ENCODE results near the gene TMUB1. TPM values are rescaled to one million over a fixed set of nuclear protein-coding genes. Genes with fewer than 3 reads are reported as not detected.

TMUB1 gene
- total RNA-seq, 2 experiments from 2014 or later: 56.0 to 59.6 TPM

DNA sequence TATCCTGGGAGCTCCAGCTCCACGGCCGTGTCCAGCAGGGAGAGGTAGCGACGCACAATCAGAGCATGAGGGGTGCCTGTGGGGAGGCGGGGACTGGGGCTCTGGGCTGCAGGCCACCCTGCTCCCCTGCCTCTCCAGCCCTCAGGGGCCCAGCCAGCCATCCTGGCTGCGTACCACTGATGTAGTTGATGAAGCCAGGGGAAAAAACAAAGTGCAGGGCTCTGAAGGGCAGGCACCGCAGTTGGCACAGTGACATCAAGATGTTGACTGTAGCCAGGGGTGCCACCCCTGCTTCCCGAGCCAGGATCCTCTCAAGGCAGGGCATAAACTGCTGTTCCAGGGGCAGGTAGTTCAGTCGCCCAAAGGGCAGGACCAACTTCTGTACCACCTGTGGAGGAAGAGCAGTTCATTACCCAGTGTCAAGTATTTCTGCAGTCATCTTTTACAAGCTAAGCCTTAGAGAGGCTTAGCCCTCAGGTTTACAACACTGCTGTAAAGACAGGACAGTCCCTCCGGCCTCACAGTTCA lies 5.5 kb downstream of the TMUB1 start:
- Histone ChIP-seq H4K20me1 (ENCODE audit: insufficient read depth, low read length) (no peaks in the 10 kb centered on the region), H3K9me2 (ENCODE audit: insufficient read depth, low read length) (no peaks in the 10 kb centered on the region)

DNA sequence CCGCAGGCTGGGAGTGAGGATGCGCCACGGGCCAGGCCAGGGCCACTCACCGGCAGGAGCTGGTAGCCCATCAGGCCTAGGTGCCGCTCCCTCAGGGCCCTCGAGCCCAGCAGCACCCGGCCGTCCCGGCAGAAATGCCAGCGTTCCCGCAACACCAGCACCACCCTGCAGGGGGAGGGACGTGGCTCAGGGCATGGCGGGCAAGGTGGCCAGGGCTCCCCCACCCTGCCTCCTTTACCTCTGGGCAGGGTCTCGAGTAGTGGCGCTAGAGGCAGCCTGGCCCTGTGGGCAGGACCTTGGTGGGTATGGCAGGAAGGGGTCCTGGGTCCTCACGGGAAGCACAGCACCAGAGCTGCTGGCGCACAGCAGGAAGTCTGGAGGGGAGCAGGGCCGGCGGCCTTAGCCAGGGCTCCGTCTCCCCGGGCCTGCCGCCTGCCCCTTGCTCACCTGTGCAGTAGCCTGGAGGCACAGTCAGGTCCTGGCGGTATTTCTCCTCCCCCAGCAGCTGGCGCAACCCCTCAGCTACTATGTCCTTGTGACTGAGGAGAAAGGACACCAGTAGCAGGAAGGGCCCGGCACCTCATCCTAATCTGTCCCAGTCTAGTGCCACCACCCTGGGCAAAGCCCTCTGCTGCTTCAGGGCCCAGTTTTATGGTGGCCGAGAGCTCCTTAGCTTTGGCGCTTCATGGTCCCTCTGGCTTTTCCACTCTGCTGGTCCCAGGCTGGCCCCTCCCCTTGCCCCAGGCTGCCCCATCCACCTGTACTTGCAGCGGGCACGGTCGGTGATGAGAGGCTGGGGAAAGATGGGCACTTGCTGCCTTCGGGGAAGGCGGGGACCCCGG lies 6.2 kb downstream of the TMUB1 start:
- POLR2A ChIA-PET: interaction anchor here (1.0 to 1.3 kb wide), 2 partner anchors 8 to 17 kb away, joined by 3 read pairs; no protein-coding TSS in a partner anchor
- Histone ChIP-seq H3K9me2 (ENCODE audit: insufficient read depth, low read length) (no peaks in the 10 kb centered on the region), H3K9me3 (ENCODE audit: low read length) (no peaks in the 10 kb centered on the region), H3K36me3 (ENCODE audit: insufficient read depth, low read length) (peaks cover 72% of the 10 kb centered on the region), H3K4me1 (ENCODE audit: insufficient read depth, low read length, poor library complexity, severe bottlenecking) (peaks cover 31% of the 10 kb centered on the region), H3K4me3 (ENCODE audit: low read depth, low read length, poor library complexity, severe bottlenecking) (no peak overlapping the region), H3K27ac (ENCODE audit: low read depth, low read length, poor library complexity, severe bottlenecking) (no peak overlapping the region), H3K79me2 (ENCODE audit: insufficient read depth, low read depth, low read length) (peaks cover 18% of the 10 kb centered on the region; the same call in 1 of the 2 replicates), H3K4me2 (ENCODE audit: low read length) (no peak overlapping the region), H4K20me1 (ENCODE audit: insufficient read depth, low read length) (no peaks in the 10 kb centered on the region), H2AFZ (ENCODE audit: low read length) (no peak overlapping the region)
- no TSS peak for BruUV-seq (replicated peaks)
- 0 out of 2 replicates have a peak, but pooled peaks have one; percentile 34 for TF ChIP-seq CTCF (conservative IDR thresholded peaks at IDR 0.05; ENCODE audit: low read length)
- TF ChIP-seq EZH2phosphoT487 (IDR thresholded peaks at IDR 0.05; ENCODE audit: borderline replicate concordance, low read depth, low read length): no peak
- CTCF ChIA-PET (ENCODE audit: unreplicated experiment): no interaction called here
- no peak for DNase-seq (ENCODE audit: low spot score)
- intact Hi-C loops (cut with micrococcal nuclease; ENCODE audit: unreplicated experiment): no loop called here

More for the DNA sequence above, 5.5 kb downstream of the TMUB1 start:
- no peak overlapping the region for H2AFZ ChIP-seq (ENCODE audit: low read length)
- peaks cover 25% of the 10 kb centered on the region for H3K79me2 ChIP-seq (ENCODE audit: insufficient read depth, low read depth, low read length)
- ChIA-PET POLR2A (interaction anchor here (1.0 kb wide), 1 partner anchor 16 kb away, joined by 3 read pairs; no protein-coding TSS in a partner anchor), CTCF (ENCODE audit: unreplicated experiment) (no interaction called here)
- H3K9me3 ChIP-seq (ENCODE audit: low read length): no peaks in the 10 kb centered on the region
- no peak overlapping the region for H3K4me3 ChIP-seq (ENCODE audit: low read depth, low read length, poor library complexity, severe bottlenecking)
- peak overlapping the region; percentile 100; the same call in 1 of the 2 replicates for H3K4me2 ChIP-seq (ENCODE audit: low read length)
- BruUV-seq (replicated peaks): no TSS peak
- TF ChIP-seq EZH2phosphoT487 (IDR thresholded peaks at IDR 0.05; ENCODE audit: borderline replicate concordance, low read depth, low read length) (no peak), CTCF (conservative IDR thresholded peaks at IDR 0.05; ENCODE audit: low read length) (no peak)
- H3K36me3 ChIP-seq (ENCODE audit: insufficient read depth, low read length): peaks cover 65% of the 10 kb centered on the region
- H3K27ac ChIP-seq (ENCODE audit: low read depth, low read length, poor library complexity, severe bottlenecking): peak overlapping the region; percentile 2
- H3K4me1 ChIP-seq (ENCODE audit: insufficient read depth, low read length, poor library complexity, severe bottlenecking): peaks cover 35% of the 10 kb centered on the region
- DNase-seq (ENCODE audit: low spot score): no peak
- intact Hi-C loops (cut with micrococcal nuclease; ENCODE audit: unreplicated experiment): no loop called here

Data from OCI-LY7 (cell line).